ENCODE data around the gene FADS3.

Gene FADS3

DNA sequence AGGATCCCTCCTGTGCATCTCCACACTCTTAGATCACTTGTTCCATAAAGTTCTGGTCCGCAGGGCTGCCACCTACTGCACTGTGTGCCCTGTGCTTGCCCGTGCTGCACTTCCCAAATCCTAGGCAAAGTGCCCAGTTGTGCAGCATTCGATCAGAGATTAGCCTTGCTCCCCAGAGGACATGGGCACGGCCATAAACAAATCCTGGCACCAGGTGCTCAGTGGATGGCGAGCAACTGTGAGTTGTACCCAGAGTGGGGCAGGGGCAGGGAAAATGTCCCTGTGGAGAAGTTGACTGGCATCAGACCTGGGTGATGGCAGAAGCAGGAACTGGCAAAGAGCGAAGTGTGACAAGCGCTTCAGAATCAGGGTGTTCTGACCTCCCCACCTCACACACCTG is 58.6 kb downstream of the FADS3 start:
- TF ChIP-seq, protein P1, sequence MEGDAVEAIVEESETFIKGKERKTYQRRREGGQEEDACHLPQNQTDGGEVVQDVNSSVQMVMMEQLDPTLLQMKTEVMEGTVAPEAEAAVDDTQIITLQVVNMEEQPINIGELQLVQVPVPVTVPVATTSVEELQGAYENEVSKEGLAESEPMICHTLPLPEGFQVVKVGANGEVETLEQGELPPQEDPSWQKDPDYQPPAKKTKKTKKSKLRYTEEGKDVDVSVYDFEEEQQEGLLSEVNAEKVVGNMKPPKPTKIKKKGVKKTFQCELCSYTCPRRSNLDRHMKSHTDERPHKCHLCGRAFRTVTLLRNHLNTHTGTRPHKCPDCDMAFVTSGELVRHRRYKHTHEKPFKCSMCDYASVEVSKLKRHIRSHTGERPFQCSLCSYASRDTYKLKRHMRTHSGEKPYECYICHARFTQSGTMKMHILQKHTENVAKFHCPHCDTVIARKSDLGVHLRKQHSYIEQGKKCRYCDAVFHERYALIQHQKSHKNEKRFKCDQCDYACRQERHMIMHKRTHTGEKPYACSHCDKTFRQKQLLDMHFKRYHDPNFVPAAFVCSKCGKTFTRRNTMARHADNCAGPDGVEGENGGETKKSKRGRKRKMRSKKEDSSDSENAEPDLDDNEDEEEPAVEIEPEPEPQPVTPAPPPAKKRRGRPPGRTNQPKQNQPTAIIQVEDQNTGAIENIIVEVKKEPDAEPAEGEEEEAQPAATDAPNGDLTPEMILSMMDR (IDR thresholded peaks at IDR 0.05; ENCODE audit: insufficient read depth, low read depth, low read length, missing control alignments): no peak
- H3K4me3 ChIP-seq (ENCODE audit: low read length): no peak overlapping the region
- no peak for DNase-seq (ENCODE audit: low read depth)

DNA sequence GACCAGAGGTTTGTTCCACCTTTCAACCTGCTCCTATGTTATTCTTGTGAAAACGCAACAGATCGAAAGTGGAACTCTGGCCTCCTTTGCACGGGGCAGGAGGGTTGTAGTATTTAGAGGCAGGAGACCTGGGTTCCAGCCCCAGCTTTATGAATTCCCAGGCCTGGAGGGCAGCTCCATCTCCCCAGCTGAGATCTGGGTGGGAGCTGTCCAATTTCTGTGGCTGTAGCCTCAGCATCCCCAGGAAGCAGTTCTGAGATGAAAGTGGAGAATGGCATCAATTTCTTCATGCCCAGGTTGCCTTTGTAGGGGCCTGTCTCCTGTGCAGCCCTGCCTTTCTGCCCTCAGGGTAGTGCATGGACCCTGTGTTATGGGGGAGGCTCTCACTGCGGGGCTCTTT is 59.1 kb downstream of the FADS3 start:
- TF ChIP-seq, protein P1 (IDR thresholded peaks at IDR 0.05; ENCODE audit: insufficient read depth, low read depth, low read length, missing control alignments): no peak
- DNase-seq (ENCODE audit: low read depth): no peak

DNA sequence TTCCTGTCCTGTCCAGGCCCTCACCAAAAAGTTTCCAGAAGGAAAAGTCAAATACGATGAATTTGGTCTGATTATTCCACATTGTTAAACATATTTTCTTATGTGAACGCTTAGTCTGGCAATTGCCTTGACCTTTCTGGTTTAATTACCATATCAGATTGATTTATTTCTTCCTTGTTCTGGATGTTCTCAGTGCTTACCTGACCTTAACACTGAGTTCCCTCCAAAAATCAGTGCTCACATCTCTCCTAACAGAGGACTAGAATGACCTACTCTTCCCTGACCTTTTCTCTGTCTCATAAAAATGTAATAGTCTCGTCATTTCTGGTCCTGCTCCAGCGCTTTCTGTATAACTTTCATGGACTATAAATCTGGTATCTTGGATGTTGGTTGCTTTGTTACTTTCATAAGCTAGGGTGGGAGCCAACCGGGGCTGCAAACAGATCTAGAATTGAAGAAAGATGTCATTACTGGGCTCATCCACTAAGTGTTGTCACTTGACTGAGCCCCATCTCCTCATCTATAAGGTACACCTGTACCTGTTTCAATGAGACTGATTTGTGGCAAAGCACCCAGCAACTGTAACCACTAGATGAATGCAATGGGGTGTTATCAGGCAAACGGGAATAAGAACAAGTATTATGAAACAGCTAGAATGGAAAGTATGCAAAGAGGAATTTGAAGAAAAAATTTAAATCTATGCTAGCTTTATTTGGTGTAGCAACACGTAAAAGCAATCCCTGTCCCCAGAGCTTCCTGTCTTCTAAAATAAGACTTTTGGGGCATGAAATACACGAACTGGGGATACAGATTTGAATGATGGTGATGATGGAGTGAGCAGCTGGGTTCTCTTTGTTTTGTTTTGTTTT is 60.9 kb downstream of the FADS3 start:
- DNase-seq (ENCODE audit: low read depth): no peak

More for the DNA sequence above, 59.1 kb downstream of the FADS3 start:
- H3K4me3 ChIP-seq (ENCODE audit: low read length): no peak overlapping the region

DNA sequence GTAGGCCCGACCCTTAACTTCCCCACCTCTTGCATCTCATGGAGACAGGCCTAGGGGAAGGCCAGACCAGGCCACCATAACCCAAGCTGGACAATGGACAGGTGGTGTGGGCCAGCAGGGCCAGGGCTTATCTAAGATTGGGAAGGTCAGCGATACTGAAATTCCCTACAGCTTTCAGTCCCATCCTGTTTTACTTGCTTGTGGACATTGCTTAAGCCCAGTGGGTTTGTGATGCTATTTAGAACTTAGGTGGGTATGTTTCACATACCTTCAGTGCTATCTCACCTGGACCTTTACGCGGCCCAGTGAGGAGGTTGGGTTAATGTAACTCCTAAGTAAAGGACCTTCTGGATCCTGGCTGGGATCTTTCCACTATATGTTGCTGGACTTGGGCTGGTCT is 61.5 kb downstream of the FADS3 start:
- TF ChIP-seq, protein P1 (IDR thresholded peaks at IDR 0.05; ENCODE audit: insufficient read depth, low read depth, low read length, missing control alignments): no peak
- H3K4me3 ChIP-seq (ENCODE audit: low read length): peak overlapping the region; percentile 68
- no peak for DNase-seq (ENCODE audit: low read depth)

More for the DNA sequence above, 60.9 kb downstream of the FADS3 start:
- H3K4me3 ChIP-seq (ENCODE audit: low read length): no peak overlapping the region
- TF ChIP-seq, protein P1 (IDR thresholded peaks at IDR 0.05; ENCODE audit: insufficient read depth, low read depth, low read length, missing control alignments): no peak

DNA sequence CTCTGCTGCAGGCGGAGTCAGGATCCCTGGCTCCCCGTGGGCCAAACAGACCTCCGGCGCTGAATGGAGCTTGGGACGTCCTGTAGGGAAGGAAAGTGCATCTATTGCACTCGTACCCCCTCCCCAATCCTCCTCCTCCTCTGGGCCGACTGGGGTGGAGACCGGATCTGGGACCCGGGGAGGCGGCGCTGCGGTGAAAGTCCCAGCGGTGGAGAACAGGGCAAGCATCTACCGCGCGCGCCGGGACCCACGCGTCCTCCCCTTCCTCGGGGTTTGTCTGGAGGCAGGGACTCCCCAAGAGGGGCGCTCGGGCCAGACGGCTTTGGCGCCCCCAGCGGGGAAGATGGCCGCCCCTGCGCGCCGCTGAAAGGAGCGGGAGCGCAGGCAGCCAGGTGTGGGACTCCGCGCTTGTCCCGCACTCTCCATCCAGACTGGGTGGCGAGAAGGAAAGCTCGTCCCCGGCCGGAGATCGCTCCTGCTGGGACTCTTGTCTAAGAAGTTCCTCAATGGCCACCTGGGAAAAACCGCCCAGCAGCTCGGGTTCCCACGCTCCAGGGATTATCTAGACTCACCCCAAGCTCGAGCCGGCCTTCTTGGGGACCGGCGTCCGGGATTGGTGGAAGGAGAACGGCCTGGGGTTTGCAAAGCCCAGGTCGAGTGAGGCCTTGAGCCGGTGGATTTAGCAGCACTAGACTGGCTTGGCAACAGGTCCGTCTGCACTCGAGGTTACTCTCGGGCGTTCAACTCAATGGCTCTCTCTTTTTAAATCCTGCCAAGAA is 62.5 kb downstream of the FADS3 start:
- H3K4me3 ChIP-seq (ENCODE audit: low read length): peak overlapping the region; percentile 68
- DNase-seq (ENCODE audit: low read depth): peak; percentile 45
- TF ChIP-seq, protein P1 (IDR thresholded peaks at IDR 0.05; ENCODE audit: insufficient read depth, low read depth, low read length, missing control alignments): peak; percentile 24

DNA sequence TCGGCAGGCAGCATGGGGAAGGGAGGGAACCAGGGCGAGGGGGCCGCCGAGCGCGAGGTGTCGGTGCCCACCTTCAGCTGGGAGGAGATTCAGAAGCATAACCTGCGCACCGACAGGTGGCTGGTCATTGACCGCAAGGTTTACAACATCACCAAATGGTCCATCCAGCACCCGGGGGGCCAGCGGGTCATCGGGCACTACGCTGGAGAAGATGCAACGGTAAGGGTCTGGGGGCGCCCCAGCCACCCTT is 63.0 kb downstream of the FADS3 start:
- no peak for DNase-seq (ENCODE audit: low read depth)
- peak overlapping the region; percentile 68 for H3K4me3 ChIP-seq (ENCODE audit: low read length)
- TF ChIP-seq, protein P1 (IDR thresholded peaks at IDR 0.05; ENCODE audit: insufficient read depth, low read depth, low read length, missing control alignments): no peak

Measured in epithelial cell of esophagus (primary cell).